ENCODE results near the gene CDH13. TPM values are rescaled to one million over a fixed set of nuclear protein-coding genes. Genes with fewer than 3 reads are reported as not detected.

The CDH13 gene
- total and polyA plus RNA-seq, 2 experiments from 2014 or later, result 1.2 to 1.5 TPM

DNA sequence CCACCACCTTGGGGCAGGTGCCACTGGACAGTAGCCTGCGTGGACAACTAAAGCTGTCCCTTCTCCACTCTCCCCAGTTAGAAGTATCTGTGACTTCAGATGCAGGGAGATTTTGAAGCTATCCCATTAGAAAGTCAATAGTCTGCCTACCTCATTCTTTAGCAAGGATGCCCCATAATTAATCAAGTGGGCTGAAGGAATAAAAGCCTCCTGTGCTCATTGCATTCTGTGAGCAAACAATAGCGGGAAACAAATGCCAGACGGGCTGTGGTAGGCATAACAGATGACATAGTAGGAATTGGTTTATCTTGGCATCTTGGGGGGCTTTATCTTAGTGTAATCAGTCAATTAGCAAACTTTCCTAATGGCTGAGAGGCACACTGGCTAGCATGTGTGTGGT, 1084.3 kb downstream of the CDH13 start:
- Histone ChIP-seq H3K9me3 (ENCODE audit: low read depth) (no peaks in the 10 kb centered on the region), H3K4me2 (no peak overlapping the region), H3K27me3 (no peaks in the 10 kb centered on the region), H3K4me1 (ENCODE audit: insufficient read depth) (no peaks in the 10 kb centered on the region), H3K79me2 (no peaks in the 10 kb centered on the region), H3K27ac (no peak overlapping the region), H3K4me3 (no peak overlapping the region), H2AFZ (no peak overlapping the region), H3K36me3 (replicated peaks; ENCODE audit: insufficient read depth, low read depth) (no peaks in the 10 kb centered on the region), H4K20me1 (ENCODE audit: insufficient read depth, poor library complexity, severe bottlenecking) (no peaks in the 10 kb centered on the region), H3K9me2 (replicated peaks; ENCODE audit: insufficient read depth) (no peaks in the 10 kb centered on the region)
- DNase-seq (ENCODE audit: low spot score), result no peak
- 65% methylated on average over 3 of the region's 3 CpGs for WGBS (ENCODE audit: low lambda C conversion rate, missing lambda C conversion rate)
- TF ChIP-seq EZH2phosphoT487 (IDR thresholded peaks at IDR 0.05; ENCODE audit: low read depth, severe bottlenecking, unreplicated experiment), result no peak
- TF ChIP-seq, protein P1, sequence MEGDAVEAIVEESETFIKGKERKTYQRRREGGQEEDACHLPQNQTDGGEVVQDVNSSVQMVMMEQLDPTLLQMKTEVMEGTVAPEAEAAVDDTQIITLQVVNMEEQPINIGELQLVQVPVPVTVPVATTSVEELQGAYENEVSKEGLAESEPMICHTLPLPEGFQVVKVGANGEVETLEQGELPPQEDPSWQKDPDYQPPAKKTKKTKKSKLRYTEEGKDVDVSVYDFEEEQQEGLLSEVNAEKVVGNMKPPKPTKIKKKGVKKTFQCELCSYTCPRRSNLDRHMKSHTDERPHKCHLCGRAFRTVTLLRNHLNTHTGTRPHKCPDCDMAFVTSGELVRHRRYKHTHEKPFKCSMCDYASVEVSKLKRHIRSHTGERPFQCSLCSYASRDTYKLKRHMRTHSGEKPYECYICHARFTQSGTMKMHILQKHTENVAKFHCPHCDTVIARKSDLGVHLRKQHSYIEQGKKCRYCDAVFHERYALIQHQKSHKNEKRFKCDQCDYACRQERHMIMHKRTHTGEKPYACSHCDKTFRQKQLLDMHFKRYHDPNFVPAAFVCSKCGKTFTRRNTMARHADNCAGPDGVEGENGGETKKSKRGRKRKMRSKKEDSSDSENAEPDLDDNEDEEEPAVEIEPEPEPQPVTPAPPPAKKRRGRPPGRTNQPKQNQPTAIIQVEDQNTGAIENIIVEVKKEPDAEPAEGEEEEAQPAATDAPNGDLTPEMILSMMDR (IDR thresholded peaks at IDR 0.05; ENCODE audit: poor library complexity), result no peak
- no peak for TF ChIP-seq EZH2 (IDR thresholded peaks at IDR 0.05; ENCODE audit: borderline replicate concordance)

GRCh38 chr16:83713597-83713996, 1086.8 kb downstream of the CDH13 start:
- no peaks in the 10 kb centered on the region for H3K79me2 ChIP-seq
- H2AFZ ChIP-seq, result no peak overlapping the region
- no peak for TF ChIP-seq EZH2phosphoT487 (IDR thresholded peaks at IDR 0.05; ENCODE audit: low read depth, severe bottlenecking, unreplicated experiment)
- TF ChIP-seq EZH2 (IDR thresholded peaks at IDR 0.05; ENCODE audit: borderline replicate concordance), result no peak
- TF ChIP-seq, protein P1 (IDR thresholded peaks at IDR 0.05; ENCODE audit: poor library complexity), result no peak
- no peaks in the 10 kb centered on the region for H3K4me1 ChIP-seq (ENCODE audit: insufficient read depth)
- H3K4me2 ChIP-seq, result no peak overlapping the region
- no peaks in the 10 kb centered on the region for H3K27me3 ChIP-seq
- no peaks in the 10 kb centered on the region for H3K36me3 ChIP-seq (replicated peaks; ENCODE audit: insufficient read depth, low read depth)
- H4K20me1 ChIP-seq (ENCODE audit: insufficient read depth, poor library complexity, severe bottlenecking), result no peaks in the 10 kb centered on the region
- no peaks in the 10 kb centered on the region for H3K9me2 ChIP-seq (replicated peaks; ENCODE audit: insufficient read depth)
- no peak overlapping the region for H3K4me3 ChIP-seq
- no peak overlapping the region for H3K27ac ChIP-seq
- 81% methylated on average over 4 of the region's 4 CpGs for WGBS (ENCODE audit: low lambda C conversion rate, missing lambda C conversion rate)
- no peak for DNase-seq (ENCODE audit: low spot score)
- H3K9me3 ChIP-seq (ENCODE audit: low read depth), result no peaks in the 10 kb centered on the region

- H3K27me3 ChIP-seq, result no peaks in the 10 kb centered on the region
- DNase-seq (ENCODE audit: low spot score), result no peak
- H3K9me3 ChIP-seq (ENCODE audit: low read depth), result no peaks in the 10 kb centered on the region
- H3K4me2 ChIP-seq, result no peak overlapping the region
- H2AFZ ChIP-seq, result no peak overlapping the region
- no peaks in the 10 kb centered on the region for H3K36me3 ChIP-seq (replicated peaks; ENCODE audit: insufficient read depth, low read depth)
- WGBS (ENCODE audit: low lambda C conversion rate, missing lambda C conversion rate), result 94% methylated on average over 4 of the region's 4 CpGs
- H4K20me1 ChIP-seq (ENCODE audit: insufficient read depth, poor library complexity, severe bottlenecking), result no peaks in the 10 kb centered on the region
- no peaks in the 10 kb centered on the region for H3K9me2 ChIP-seq (replicated peaks; ENCODE audit: insufficient read depth)
- no peaks in the 10 kb centered on the region for H3K4me1 ChIP-seq (ENCODE audit: insufficient read depth)
- H3K27ac ChIP-seq, result no peak overlapping the region
- no peak overlapping the region for H3K4me3 ChIP-seq
- no peaks in the 10 kb centered on the region for H3K79me2 ChIP-seq
- TF ChIP-seq, protein P1 (IDR thresholded peaks at IDR 0.05; ENCODE audit: poor library complexity), result no peak
- TF ChIP-seq EZH2 (IDR thresholded peaks at IDR 0.05; ENCODE audit: borderline replicate concordance) (no peak), EZH2phosphoT487 (IDR thresholded peaks at IDR 0.05; ENCODE audit: low read depth, severe bottlenecking, unreplicated experiment) (no peak)
Observed at GRCh38 chr16:83714286-83714685, 1087.5 kb downstream of the CDH13 start.

All from hepatocyte (in vitro differentiated cells).